Natural killer cell (primary cell): ENCODE data around the gene SNAP25. TPM values are rescaled to one million over a fixed set of nuclear protein-coding genes. Genes with fewer than 3 reads are reported as not detected.

Experiments used
- ATAC-seq, 3 donors: fragments of 150-1000 bp in 2 of 3; fragments of 200-7000 bp in 1 of 3; cut with Tn5 transposase; 1 replicate in 1 of 3; 2 replicates in 2 of 3; pipeline ENCODE4 v1.10.0; 2021; ENCODE audit warnings: mild to moderate bottlenecking in 2 of 3, moderate library complexity in 2 of 3
- DNase-seq, 2 donors: peaks; one replicate each; pipeline versions ENCODE4 v3.0.0 to v3.0.0-alpha.2; 2013 to 2021; ENCODE audit warnings: mixed read lengths in 1 of 2
- H3K27ac ChIP-seq: one replicate; pipeline ENCODE4 v1.5.1; 2013; ENCODE audit warnings: mild to moderate bottlenecking, low read length
- H3K27me3 ChIP-seq: one replicate; pipeline ENCODE4 v1.6.1; 2013; ENCODE audit warnings: low read length; ENCODE audit not compliant: control insufficient read depth, insufficient read depth
- H3K36me3 ChIP-seq: one replicate; pipeline ENCODE4 v1.6.1; 2013; ENCODE audit warnings: low read length; ENCODE audit not compliant: control insufficient read depth, insufficient read depth
- H3K4me1 ChIP-seq: one replicate; pipeline ENCODE4 v1.6.1; 2013; ENCODE audit warnings: low read length; ENCODE audit not compliant: control insufficient read depth, insufficient read depth
- H3K4me3 ChIP-seq: one replicate; pipeline ENCODE4 v1.5.1; 2013; ENCODE audit warnings: low read length
- H3K9me3 ChIP-seq: one replicate; pipeline ENCODE4 v1.6.1; 2013; ENCODE audit warnings: low read length; ENCODE audit not compliant: control insufficient read depth, insufficient read depth
- H3K27ac Mint-ChIP-seq, 2 donors: one replicate each; pipeline ENCODE4 v1.8.0; 2022; ENCODE audit warnings: mild to moderate bottlenecking in 2 of 2, mixed read lengths in 2 of 2, moderate library complexity in 1 of 2
- H3K27me3 Mint-ChIP-seq, 2 donors: one replicate each; pipeline ENCODE4 v1.8.0; 2022; ENCODE audit warnings: low read depth in 2 of 2, mixed read lengths in 2 of 2
- H3K36me3 Mint-ChIP-seq: one replicate; pipeline ENCODE4 v1.8.0; 2022; ENCODE audit warnings: mixed read lengths
- H3K4me1 Mint-ChIP-seq, 2 donors: one replicate each; pipeline ENCODE4 v1.8.0; 2022; ENCODE audit warnings: mixed read lengths in 2 of 2
- H3K4me3 Mint-ChIP-seq: one replicate; pipeline ENCODE4 v1.8.0; 2022; ENCODE audit warnings: mild to moderate bottlenecking, moderate library complexity, mixed read lengths
- H3K9me3 Mint-ChIP-seq, 2 donors: one replicate each; pipeline ENCODE4 v1.8.0; 2022; ENCODE audit warnings: mixed read lengths in 2 of 2
- CTCF ChIP-seq: fragments of 200-600 bp; IDR thresholded peaks from one replicate; pipeline ENCODE4 v1.8.0; 2022; ENCODE audit warnings: antibody characterized with exemption
- WGBS: methylation state at CpG from one replicate; pipeline ENCODE4 v1.1.7; 2013; ENCODE audit warnings: missing lambda C conversion rate; ENCODE audit not compliant: insufficient coverage; 5-methylcytosine and 5-hydroxymethylcytosine counted together
- intact Hi-C: fragments of 100-400 bp; cut with micrococcal nuclease; formaldehyde crosslinking; loops from one replicate; pipeline ENCODE4 v1.14.2; 2022
- total RNA-seq, 4 donors: library from RNA; stranded (reverse); fragments of 120-200 nt in 1 of 4; gene quantifications; one replicate each; pipeline versions ENCODE4 v1.2.3 to v1.2.4, GENCODE V29; 2013 to 2022

Gene SNAP25
- total RNA-seq, 3 donors from 2014 or later (not counting 1 experiment from before 2014, with no cell fraction given) = not detected

- Mint-ChIP-seq H3K27ac (no peak overlapping the region), H3K4me3 (no peak overlapping the region), H3K4me1 (no peaks in the 10 kb centered on the region), H3K9me3 (no peaks in the 10 kb centered on the region), H3K36me3 (no peaks in the 10 kb centered on the region), H3K27me3 (peaks cover 16 to 20% of the 10 kb centered on the region in 2 donors)
- ATAC-seq (peak in 1 of 3 donors; percentile 14), DNase-seq (no peak)
- no peak overlapping the region for H3K27ac ChIP-seq
- H3K27me3 ChIP-seq = no peaks in the 10 kb centered on the region
- no peak for TF ChIP-seq CTCF
- intact Hi-C loops = no loop called here
- no peaks in the 10 kb centered on the region for H3K36me3 ChIP-seq
- H3K9me3 ChIP-seq = no peaks in the 10 kb centered on the region
- no peaks in the 10 kb centered on the region for H3K4me1 ChIP-seq
- H3K4me3 ChIP-seq = no peak overlapping the region
- WGBS = 94% methylated on average over 3 of the region's 4 CpGs
Measured at GRCh38 chr20:10179574-10180298, 38.9 kb upstream of the SNAP25 start.

- Mint-ChIP-seq H3K4me3 (no peak overlapping the region), H3K4me1 (no peaks in the 10 kb centered on the region), H3K27me3 (peaks cover 16 to 17% of the 10 kb centered on the region in 2 donors), H3K27ac (no peak overlapping the region), H3K9me3 (no peaks in the 10 kb centered on the region), H3K36me3 (no peaks in the 10 kb centered on the region)
- Histone ChIP-seq H3K4me3 (no peak overlapping the region), H3K36me3 (no peaks in the 10 kb centered on the region), H3K27me3 (no peaks in the 10 kb centered on the region), H3K9me3 (no peaks in the 10 kb centered on the region), H3K4me1 (no peaks in the 10 kb centered on the region), H3K27ac (no peak overlapping the region)
- ATAC-seq (no peak), DNase-seq (no peak)
- WGBS = 68% methylated on average over 2 of the region's 2 CpGs
- TF ChIP-seq CTCF = no peak
- intact Hi-C loops = no loop called here
Measured at GRCh38 chr20:10180651-10181235, 37.9 kb upstream of the SNAP25 start.

- H3K4me3 ChIP-seq = no peak overlapping the region
- H3K27ac Mint-ChIP-seq = no peak overlapping the region
- no peaks in the 10 kb centered on the region for H3K4me1 Mint-ChIP-seq
- no peaks in the 10 kb centered on the region for H3K9me3 ChIP-seq
- no peak for DNase-seq
- H3K4me3 Mint-ChIP-seq = no peak overlapping the region
- H3K9me3 Mint-ChIP-seq = no peaks in the 10 kb centered on the region
- no peak for TF ChIP-seq CTCF
- no peaks in the 10 kb centered on the region for H3K36me3 Mint-ChIP-seq
- 97% methylated on average over 3 of the region's 3 CpGs for WGBS
- intact Hi-C loops = no loop called here
- no peaks in the 10 kb centered on the region for H3K27me3 ChIP-seq
- H3K27me3 Mint-ChIP-seq = peaks cover 0 to 2% of the 10 kb centered on the region in 2 donors
- H3K27ac ChIP-seq = no peak overlapping the region
- ATAC-seq = no peak
- H3K36me3 ChIP-seq = no peaks in the 10 kb centered on the region
- no peaks in the 10 kb centered on the region for H3K4me1 ChIP-seq
Measured at GRCh38 chr20:10185741-10186558, 32.7 kb upstream of the SNAP25 start.
